SHP77 (cell line): Measurements from ENCODE around the gene VAMP3.

Source experiments
- DNase-seq, 2 experiments: peaks; one replicate each; lab custom pipeline; 2025; lab: John Stamatoyannopoulos, UW

VAMP3 gene

GRCh38 chr1:7813677-7814373, 42.7 kb downstream of the VAMP3 start:
- no peak for DNase-seq

- DNase-seq: no peak
Measured at GRCh38 chr1:7821282-7821681, 50.2 kb downstream of the VAMP3 start.

GRCh38 chr1:7824701-7825100, 53.6 kb downstream of the VAMP3 start:
- DNase-seq: no peak

GRCh38 chr1:7826363-7826762, 55.3 kb downstream of the VAMP3 start:
- no peak for DNase-seq

- no peak for DNase-seq
Measured at GRCh38 chr1:7827126-7827955, 56.2 kb downstream of the VAMP3 start.
